ENCODE results near the gene LRIT2.

LRIT2 gene

DNA sequence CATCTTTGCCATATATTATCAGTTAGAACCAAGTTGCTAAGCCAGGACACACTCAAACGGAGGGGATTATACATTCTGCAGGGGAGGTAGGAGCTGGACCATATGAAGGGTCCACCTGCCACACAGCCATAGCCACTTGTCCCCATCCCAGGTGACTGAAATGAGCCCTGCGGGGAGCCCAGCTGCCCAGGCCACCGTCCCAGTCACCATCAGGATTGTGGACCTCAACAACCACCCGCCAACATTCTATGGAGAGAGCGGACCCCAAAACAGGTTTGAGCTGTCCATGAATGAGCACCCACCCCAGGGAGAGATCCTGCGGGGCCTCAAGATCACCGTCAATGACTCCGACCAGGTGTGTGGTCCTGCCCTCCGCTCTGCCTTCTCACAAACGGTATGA is 17.3 kb downstream of the LRIT2 start:
- H3K4me3 ChIP-seq (ENCODE audit: low read depth, low read length): no peak overlapping the region

DNA sequence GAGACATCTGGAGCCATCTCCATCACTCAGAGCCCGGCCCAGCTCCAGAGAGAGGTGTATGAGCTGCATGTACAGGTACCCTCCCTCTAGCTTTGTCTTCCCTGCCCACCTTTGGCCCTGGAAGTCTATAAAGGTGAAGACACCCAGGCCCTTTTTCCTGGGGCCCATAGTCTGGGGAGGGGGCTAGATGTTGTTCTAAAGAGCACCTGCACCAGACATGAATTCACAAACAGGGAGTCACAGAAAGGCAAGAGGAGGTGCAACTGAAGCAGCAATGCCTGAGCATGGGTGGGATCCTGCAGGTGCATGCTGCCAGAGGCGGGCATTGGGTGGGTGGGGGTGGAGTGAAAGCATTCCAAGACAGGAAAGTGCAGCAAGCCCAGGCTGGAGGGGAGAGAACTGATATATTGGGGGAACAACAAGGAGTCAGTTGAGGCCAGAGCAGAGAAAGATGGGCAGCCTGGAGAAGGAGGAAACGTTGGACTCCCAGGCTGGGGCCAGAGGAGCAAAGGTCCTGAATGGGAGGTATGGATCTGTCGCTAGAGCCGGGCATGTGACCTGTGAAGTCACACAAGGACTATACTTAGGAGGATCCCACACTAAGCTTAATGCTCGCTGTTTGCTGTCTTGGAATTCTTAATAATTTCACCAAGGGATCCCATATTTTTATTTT is 19.4 kb downstream of the LRIT2 start:
- H3K4me3 ChIP-seq (ENCODE audit: low read depth, low read length): no peak overlapping the region

DNA sequence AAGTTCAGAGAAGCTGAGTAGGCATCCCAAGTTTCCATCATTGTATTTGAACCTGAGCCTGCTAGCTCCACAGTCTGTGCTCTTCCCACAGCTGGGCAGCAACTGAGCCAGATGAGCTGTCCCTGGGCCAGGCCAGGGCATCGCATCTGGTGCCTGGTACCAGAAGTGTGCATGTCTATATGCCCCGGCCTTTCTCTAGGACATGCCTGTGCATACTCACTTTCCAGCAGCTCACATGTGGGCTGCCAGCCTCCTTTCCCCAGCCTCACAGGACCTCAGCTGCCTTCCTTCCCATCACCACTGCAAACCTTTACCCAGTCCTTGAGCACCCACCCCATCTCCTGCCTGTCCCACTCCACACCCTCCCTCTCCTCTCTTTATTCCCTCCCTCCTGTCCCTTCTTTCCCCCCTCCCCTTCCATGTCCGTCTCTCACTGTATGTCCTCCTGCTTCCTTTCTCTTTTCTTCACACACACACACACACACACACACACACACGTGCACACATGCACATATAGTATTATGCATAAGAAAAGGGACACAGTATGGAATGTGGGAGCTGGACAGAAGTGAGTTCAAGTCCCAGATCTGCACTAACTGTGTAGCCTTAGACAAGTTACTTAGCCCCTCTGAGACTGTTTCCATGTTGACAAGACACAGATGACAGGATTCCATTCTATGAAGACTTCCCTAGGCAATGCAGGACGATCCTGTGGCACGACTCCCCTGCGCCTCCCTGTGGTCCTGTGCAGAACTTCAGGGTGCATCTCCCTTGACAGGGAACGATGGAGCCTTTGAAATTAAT is 20.1 kb downstream of the LRIT2 start:
- no peak overlapping the region for H3K4me3 ChIP-seq (ENCODE audit: low read depth, low read length)

- H3K4me3 ChIP-seq (ENCODE audit: low read depth, low read length): no peak overlapping the region
Observed at GRCh38 chr10:84204610-84205009, 20.7 kb downstream of the LRIT2 start.

DNA sequence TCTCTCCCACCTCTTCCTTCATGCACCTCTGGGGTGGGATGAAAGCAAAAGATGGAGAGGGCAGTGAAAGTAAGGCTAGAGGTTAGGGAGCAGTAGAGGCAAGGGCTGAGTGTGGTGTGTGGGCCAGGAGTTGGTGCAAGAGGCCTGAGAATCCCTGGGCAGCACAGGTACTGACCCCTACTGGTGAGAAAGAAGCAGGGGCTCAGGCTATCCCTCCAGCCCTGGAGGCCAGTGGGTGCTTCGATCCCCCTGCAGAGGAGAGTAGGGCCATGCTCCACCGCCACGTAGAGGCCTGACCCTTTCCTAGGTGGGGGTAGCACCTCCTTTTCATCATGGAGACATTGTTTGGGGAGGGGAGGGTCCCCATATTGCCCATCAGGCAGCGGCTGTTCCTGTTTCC is 21.2 kb downstream of the LRIT2 start:
- no peak overlapping the region for H3K4me3 ChIP-seq (ENCODE audit: low read depth, low read length)

DNA sequence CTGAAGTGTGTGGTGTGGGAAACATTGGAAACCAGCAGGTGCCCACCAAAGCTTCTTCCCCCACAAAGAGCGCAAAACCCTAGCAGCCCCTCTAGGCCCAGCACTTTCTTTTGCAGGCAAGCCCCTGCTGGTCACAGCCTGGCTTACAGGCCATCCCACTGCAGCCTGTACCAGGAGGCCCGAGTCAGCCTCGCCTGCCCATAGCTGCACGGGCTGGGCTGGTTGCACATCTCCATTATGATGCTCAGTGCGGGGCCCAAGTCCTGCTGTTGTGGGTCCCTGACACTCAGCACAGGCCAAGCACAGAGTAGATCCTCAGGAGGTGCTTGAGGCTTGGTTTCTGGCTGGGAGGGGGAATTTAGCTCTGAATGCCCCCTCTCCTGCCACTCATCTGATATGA is 23.0 kb downstream of the LRIT2 start:
- no peak overlapping the region for H3K4me3 ChIP-seq (ENCODE audit: low read depth, low read length)

DNA sequence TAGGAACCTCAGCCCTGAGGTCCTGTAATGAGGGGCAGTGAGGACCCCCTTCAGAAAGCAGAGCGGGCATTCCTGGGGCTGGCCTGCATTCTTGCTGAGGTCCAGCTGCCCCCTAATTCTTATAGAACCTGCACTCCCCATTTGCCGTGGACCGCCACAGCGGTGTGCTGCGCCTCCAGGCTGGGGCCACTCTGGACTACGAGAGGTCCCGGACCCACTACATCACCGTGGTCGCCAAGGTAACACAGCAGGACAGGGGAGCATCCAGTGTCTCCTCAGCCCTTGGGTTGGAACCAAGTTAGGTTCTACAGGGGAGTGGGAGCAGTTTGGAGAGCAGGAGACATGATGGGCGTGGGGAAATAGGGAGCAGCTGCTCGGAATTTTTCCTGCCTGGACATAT is 23.7 kb downstream of the LRIT2 start:
- H3K4me3 ChIP-seq (ENCODE audit: low read depth, low read length): no peak overlapping the region

- no peak overlapping the region for H3K4me3 ChIP-seq (ENCODE audit: low read depth, low read length)
Observed at GRCh38 chr10:84201244-84201606, 24.1 kb downstream of the LRIT2 start.

DNA sequence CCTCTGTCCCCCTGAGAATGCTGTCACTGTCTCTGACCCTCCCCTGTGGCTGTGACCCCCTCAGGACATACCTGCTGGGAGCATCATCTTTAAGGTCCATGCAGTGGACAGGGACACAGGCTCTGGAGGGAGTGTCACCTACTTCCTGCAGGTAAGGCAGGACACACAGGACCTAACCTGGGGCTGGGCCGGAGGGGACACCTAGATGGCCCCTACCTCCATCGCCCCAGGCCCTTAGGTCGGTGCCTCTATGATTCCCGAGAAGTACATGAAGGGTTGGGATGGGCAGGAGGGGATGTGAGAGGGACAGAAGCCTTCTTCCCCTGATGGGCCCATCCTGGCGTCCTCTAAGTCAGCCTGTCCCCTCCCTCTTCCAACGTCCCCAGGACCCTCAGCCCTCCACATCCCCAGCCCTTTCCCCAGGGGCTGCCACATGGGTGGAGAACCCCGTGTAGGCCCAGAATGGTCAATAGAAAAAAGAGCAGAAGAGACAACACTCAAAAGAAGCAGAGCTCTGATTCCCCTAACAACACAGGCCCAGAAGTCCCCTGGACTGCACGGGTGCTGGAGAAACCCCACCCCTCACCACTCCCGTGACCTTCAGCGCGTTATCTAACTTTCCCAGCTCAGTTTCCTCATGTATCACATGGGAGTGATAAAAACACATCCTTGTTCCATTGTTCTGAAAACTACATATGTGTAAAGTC is 24.7 kb downstream of the LRIT2 start:
- no peak overlapping the region for H3K4me3 ChIP-seq (ENCODE audit: low read depth, low read length)

- H3K4me3 ChIP-seq (ENCODE audit: low read depth, low read length): no peak overlapping the region
Observed at GRCh38 chr10:84198206-84198915, 27.0 kb downstream of the LRIT2 start.

DNA sequence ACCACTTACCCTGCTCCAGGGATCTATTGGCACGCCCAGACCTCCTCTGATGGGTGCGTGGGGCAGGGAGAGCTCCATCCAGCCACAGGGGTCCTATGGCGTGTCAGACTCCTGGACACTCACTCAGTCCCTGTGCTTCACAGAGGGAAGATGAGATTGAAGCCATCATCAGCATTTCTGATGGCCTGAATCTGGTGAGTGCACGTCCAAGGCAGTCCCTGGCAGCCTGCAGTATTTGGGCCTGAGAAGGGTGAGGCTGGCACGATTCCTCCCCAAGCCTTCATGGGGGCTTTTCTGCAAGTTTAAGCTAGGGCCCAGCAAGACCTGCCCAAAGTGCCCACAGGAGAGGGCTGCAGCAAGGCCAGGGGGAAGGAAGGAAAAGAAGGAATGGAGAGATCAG is 27.7 kb downstream of the LRIT2 start:
- H3K4me3 ChIP-seq (ENCODE audit: low read depth, low read length): no peak overlapping the region

GRCh38 chr10:84196941-84197340 is 28.4 kb downstream of the LRIT2 start:
- no peak overlapping the region for H3K4me3 ChIP-seq (ENCODE audit: low read depth, low read length)

GRCh38 chr10:84196083-84196482 is 29.3 kb downstream of the LRIT2 start:
- no peak overlapping the region for H3K4me3 ChIP-seq (ENCODE audit: low read depth, low read length)

- peak overlapping the region; percentile 49 for H3K4me3 ChIP-seq (ENCODE audit: low read depth, low read length)
Observed at GRCh38 chr10:84195044-84195830, 30.1 kb downstream of the LRIT2 start.

GRCh38 chr10:84194424-84195043 is 30.8 kb downstream of the LRIT2 start, which contains the start of gene CDHR1:
CDHR1 (plus strand) TSS chr10:84194537; CDS start chr10:84194761, 224 bp downstream.
- H3K4me3 ChIP-seq (ENCODE audit: low read depth, low read length): peak within 1 kb of the TSS; percentile 49

DNA sequence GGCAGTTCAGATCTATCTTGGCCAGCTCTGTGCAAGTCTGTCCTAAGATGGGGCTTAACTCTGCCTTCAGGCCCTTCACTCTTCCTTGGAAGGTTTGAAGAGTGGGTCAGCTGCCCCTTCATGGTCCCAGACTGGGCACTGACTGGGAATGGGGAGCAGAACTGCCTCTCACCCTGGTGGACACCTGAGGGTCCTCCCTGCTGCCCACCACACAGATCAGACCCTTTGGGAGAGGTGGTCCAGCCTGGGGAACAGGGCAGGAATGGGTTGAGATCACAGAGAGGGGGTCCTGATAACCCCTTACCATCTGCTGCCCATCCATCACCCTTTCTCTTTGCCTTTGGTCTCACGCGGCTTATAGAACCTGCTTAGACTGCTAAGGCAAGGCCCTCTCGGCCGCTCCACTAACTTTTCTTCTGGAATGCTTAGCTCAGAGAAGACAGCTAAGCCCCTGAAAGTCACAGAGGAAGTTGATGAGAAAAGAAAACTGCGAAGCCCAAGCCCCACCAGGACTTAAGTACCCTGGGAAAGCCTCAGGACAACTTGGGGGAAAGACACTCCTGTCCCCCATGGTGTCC is 31.4 kb downstream of the LRIT2 start:
- peak overlapping the region; percentile 29 for H3K4me3 ChIP-seq (ENCODE audit: low read depth, low read length)

GRCh38 chr10:84193327-84193726 is 32.0 kb downstream of the LRIT2 start:
- H3K4me3 ChIP-seq (ENCODE audit: low read depth, low read length): no peak overlapping the region

DNA sequence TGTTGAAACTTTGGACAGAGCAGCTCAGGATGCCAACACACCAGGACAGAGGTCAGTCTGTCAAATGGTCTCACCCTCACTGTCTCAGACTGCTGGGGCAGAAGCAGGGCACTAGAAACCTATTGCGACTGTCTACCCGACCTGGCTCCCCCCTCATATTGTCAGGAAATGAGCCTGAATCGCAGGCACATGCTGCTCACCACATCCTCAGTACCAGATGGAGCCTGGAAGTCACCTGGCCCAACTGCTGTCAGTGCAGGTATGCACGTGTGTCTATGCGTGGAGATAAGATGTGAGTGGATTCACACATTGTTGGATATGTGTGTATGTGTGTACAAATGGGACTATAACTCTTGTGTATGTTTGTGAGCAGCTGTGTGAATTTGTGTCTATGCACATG is 34.2 kb downstream of the LRIT2 start:
- H3K4me3 ChIP-seq (ENCODE audit: low read depth, low read length): no peak overlapping the region

- no peak overlapping the region for H3K4me3 ChIP-seq (ENCODE audit: low read depth, low read length)
Observed at GRCh38 chr10:84190621-84191020, 34.7 kb downstream of the LRIT2 start.

GRCh38 chr10:84188815-84189214 is 36.5 kb downstream of the LRIT2 start:
- H3K4me3 ChIP-seq (ENCODE audit: low read depth, low read length): no peak overlapping the region
